ENCODE measurements around the gene HEATR3.

HEATR3 gene

DNA sequence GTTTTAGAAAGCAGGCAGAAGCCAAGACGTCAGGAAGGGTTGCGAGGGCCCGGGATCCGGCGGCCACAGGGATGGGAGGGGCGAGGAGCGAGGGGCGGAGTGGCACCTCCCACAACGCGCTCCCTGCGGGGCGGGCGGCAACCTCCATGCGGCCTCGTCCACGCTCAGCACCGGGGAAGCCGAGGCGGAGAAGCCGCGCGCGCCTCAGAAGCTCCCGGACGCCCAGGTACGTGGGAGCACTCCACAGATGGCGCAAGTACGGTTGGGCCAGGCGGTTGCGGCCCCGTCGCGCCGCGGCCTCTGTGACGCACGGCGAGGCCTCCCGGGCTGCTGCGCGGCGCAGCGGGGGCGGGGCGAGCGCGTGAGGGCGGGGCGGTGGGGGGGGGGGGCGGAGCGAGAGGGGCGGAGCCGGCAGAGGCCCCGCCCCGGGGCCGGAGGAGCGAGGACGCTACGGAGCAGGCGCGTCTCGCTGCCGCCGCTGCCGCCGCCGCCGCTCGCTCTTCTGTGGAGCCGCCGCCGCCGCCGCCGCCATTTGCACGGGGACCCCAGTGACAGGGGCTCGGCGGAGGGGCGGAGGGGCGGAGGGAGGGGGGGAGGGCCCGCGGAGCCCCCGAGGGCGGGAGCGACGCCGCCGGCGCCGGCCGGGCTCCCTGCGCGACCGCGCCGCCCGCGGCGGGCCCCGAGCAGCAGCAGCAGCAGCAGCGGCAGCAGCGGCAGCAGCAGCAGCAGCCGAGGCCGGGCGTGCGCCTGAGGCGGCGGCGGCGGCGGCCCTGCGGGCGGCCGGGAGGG, 87.2 kb downstream of the HEATR3 start, which contains the start of gene TENT4B:
TSS of gene TENT4B (plus strand) at position 500 of the 789 bp plus-strand sequence. CDS start 316 bp downstream, outside the sequence.
- peak; percentile 69 for DNase-seq (ENCODE audit: low spot score)

DNA sequence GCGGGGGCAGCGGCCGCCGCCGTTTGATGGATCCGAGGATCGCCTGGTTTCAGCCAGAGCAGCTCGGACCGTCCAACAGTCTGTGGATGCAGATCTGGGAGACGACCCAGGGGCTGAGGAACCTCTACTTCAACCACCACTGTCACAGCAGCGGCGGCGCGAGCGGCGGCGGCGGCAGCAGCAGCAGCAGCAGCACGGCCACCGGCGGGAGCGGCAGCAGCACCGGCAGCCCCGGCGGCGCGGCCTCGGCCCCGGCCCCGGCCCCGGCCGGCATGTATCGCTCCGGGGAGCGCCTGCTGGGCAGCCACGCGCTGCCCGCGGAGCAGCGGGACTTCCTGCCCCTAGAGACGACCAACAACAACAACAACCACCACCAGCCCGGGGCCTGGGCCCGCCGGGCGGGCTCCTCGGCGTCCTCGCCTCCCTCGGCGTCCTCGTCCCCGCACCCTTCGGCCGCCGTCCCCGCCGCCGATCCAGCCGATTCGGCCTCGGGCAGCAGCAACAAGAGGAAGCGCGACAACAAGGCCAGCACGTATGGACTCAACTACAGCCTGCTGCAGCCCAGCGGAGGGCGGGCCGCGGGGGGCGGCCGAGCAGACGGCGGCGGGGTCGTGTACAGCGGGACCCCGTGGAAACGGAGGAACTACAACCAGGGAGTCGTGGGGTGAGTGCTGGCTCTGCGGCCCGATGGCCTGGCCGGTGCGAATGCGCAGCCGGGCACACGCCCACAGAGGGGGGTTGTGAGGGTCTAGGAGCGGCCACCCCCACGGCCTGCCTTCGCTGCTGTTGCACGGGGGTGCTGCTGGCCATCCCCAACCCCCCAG, 88.0 kb downstream of the HEATR3 start:
- DNase-seq (ENCODE audit: low spot score) = no peak

DNA sequence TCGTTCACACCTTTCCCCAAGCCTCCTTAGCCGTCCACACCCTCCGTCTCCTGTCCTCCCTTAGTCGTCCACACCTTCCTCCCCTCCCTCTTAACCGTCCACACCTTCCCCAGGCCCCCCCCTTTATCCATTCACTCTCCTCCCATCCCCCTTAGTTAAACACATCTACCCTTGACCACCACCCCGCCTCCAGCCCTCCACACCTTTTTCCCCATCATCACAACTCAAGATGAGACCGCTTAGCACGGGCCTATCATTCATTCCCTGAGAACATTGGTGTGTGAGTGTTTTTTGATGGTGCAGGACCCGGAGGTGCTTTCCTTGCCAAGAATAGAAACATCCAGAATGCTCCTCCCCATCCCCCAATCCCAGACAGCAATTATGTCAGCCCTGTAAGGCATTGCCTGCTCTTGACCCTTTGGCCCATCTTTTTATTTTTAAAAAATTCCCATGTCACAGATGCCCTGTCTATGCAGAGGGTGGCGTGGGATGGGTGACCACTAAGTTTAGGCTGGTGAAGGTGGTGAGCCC, 88.7 kb downstream of the HEATR3 start:
- no peak for DNase-seq (ENCODE audit: low spot score)

DNA sequence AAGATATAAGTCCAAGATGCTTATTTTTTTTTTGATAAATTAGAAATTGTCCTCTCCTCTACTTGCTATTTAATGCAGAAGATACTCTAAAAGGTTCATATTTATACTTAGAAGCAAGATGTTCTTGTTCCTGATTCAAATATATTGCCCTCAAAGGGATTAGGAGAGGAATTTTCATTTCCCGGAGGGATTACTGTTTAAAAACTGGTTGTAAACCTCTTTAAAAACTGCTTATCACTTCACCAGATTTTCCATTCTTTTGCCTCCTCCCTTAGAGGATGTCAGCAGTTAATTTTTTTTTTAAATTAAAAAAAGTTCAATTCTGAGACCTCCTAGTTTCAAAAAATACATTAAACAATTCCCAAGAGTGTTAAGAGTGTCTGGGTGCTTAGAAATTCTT, 90.2 kb downstream of the HEATR3 start:
- no peak for DNase-seq (ENCODE audit: low spot score)
